Body of pancreas (tissue), 4 donors: ENCODE measurements around the gene CFAP57. TPM values are rescaled to one million over a fixed set of nuclear protein-coding genes. Genes with fewer than 3 reads are reported as not detected.
"Not testable (repeated sequence)": the region's sequence is repeated elsewhere in the genome, so short reads cannot be mapped to it uniquely, and the experiment has no call there.

ENCODE experiments used
- ATAC-seq: fragments of 150-250 bp; one replicate; pipeline ENCODE4 v1.9.1; 2016
- DNase-seq, 4 donors: peaks; one replicate each; pipeline ENCODE4 v3.0.0-alpha.2; 2019
- H3K27ac ChIP-seq, 4 donors: fragments of 200-600 bp; sonication (generic); 1 replicate in 3 of 4; 2 replicates in 1 of 4; pipeline versions ENCODE4 v1.5.1 to v1.6.1; 2016 to 2019; ENCODE audit warnings: mild to moderate bottlenecking in 1 of 4, mixed read lengths in 1 of 4, moderate library complexity in 1 of 4
- H3K27me3 ChIP-seq, 2 donors: fragments of 200-600 bp; sonication (generic); one replicate each; pipeline ENCODE4 v1.6.0; 2016; ENCODE audit warnings: mild to moderate bottlenecking in 1 of 2
- H3K36me3 ChIP-seq, 2 donors: fragments of 200-600 bp; sonication (generic); replicated peaks in 1 of 2; 2 replicates each; pipeline ENCODE4 v1.5.1; 2016; ENCODE audit warnings: low read depth in 2 of 2; ENCODE audit not compliant: insufficient read depth in 1 of 2
- H3K4me1 ChIP-seq: fragments of 200-600 bp; sonication (generic); one replicate; pipeline ENCODE4 v1.6.0; 2016
- H3K4me3 ChIP-seq, 2 donors: fragments of 200-600 bp; sonication (generic); 1 replicate in 1 of 2; 2 replicates in 1 of 2; pipeline ENCODE4 v1.5.1; 2016 to 2019
- H3K9me3 ChIP-seq, 3 donors: fragments of 200-600 bp; sonication (generic); 1 replicate in 2 of 3; 2 replicates in 1 of 3; pipeline ENCODE4 v1.5.1; 2016
- POLR2A ChIP-seq, 3 donors: fragments of 450-650 bp; IDR thresholded peaks; one replicate each; pipeline ENCODE4 v1.6.1; 2016; ENCODE audit warnings: antibody characterized with exemption in 3 of 3, mild to moderate bottlenecking in 2 of 3
- WGBS, 2 donors: methylation state at CpG; one replicate each; pipeline ENCODE4 v1.1.5; 2017; 5-methylcytosine and 5-hydroxymethylcytosine counted together
- intact Hi-C: fragments of 100-400 bp; cut with DNase I; formaldehyde crosslinking; loops from one replicate; pipeline ENCODE4 v1.15.1; 2023
- total RNA-seq, 2 donors: library from RNA; depleted of rRNA; stranded (reverse); fragments of >200 nt; gene quantifications; one replicate each; pipeline ENCODE4 v1.1.0, GENCODE V29; 2016
- TF ChIP-seq, protein P1 (sequence below), 7 experiments: fragments of 450-650 bp in 4 of 7; fragments of 200-600 bp in 3 of 7; sonication (generic) in 3 of 7; IDR thresholded peaks; one replicate each; pipeline ENCODE4 v1.5.1; 2016 to 2019; ENCODE audit warnings: antibody characterized with exemption in 7 of 7

Gene CFAP57
- total RNA-seq, 2 donors from 2014 or later = 0.26 to 1.3 TPM

DNA sequence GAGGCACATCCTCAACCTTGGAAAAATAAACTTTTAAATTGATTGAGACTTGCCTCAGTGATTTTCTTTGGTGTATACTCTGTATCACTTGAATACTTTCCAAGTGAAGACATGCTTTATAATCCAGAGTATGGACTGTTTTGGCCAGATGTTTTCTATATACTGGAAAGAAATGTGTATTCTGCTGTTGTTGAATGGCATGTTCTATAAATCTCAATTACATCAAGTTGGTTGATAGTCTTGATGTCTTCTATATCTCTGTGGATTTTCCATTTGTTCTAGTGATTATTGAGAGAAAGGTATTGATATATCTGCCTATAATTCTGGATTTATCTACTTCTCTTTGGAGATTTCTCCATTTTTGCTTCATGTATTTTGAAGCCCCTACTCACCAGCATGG, 37.5 kb upstream of the CFAP57 start:
- Histone ChIP-seq H3K4me1 (no peaks in the 10 kb centered on the region), H3K4me3 (no peak overlapping the region), H3K36me3 (no peaks in the 10 kb centered on the region), H3K27ac (no peak overlapping the region), H3K27me3 (no peaks in the 10 kb centered on the region), H3K9me3 (no peaks in the 10 kb centered on the region)
- intact Hi-C loops = no loop called here
- TF ChIP-seq, protein P1, sequence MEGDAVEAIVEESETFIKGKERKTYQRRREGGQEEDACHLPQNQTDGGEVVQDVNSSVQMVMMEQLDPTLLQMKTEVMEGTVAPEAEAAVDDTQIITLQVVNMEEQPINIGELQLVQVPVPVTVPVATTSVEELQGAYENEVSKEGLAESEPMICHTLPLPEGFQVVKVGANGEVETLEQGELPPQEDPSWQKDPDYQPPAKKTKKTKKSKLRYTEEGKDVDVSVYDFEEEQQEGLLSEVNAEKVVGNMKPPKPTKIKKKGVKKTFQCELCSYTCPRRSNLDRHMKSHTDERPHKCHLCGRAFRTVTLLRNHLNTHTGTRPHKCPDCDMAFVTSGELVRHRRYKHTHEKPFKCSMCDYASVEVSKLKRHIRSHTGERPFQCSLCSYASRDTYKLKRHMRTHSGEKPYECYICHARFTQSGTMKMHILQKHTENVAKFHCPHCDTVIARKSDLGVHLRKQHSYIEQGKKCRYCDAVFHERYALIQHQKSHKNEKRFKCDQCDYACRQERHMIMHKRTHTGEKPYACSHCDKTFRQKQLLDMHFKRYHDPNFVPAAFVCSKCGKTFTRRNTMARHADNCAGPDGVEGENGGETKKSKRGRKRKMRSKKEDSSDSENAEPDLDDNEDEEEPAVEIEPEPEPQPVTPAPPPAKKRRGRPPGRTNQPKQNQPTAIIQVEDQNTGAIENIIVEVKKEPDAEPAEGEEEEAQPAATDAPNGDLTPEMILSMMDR (IDR thresholded peaks at IDR 0.05) = no peak
- TF ChIP-seq POLR2A (IDR thresholded peaks at IDR 0.05) = no peak
- ATAC-seq (no peak), DNase-seq (no peak)

DNA sequence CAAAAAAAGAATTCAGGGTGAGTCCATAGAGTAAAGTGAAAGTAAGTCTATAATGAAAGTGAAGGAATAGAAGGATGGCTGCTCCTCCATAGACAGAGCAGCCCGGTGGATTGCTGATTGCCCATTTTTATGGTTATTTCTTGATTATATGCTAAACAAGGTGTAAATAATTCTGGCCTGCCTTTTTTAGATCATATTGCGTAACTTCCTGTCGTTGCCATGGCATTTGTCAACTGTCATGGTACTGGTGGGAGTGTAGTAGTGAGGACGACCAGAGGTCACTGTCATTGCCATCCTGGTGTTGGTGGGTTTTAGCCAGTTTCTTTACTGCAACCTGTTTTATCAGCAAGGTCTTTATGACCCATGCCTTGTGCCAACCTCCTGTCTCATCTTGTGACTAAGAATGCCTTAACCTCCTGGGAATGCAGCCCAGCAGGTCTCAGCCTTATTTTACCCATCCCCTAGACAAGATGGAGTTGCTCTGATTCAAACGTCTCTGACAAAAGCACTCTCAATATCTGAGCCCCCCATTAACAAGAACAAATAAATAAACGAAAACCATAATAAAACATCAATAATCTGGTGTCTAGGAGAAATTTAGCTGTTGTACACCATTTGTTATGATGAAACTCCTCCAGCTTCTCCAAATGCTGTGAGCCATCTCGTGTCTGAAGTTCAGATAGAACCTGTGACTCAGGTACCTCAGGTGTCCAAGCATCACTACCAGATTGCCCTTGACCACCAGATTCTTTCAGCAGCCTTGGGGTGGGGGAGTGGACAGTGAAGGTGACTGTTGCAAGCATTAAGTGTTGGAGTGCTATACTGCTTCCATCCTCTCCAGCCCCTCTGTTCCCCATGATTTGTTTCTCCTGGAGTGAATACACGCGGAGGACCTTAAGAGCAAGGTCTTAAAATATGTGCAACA, 36.0 kb upstream of the CFAP57 start:
- Histone ChIP-seq H3K4me3 (no peak overlapping the region), H3K4me1 (no peaks in the 10 kb centered on the region), H3K9me3 (no peaks in the 10 kb centered on the region), H3K36me3 (no peaks in the 10 kb centered on the region), H3K27me3 (no peaks in the 10 kb centered on the region), H3K27ac (no peak overlapping the region)
- intact Hi-C loops = no loop called here
- no peak for ATAC-seq
- no peak for DNase-seq
- no peak for TF ChIP-seq POLR2A (IDR thresholded peaks at IDR 0.05)
- TF ChIP-seq, protein P1 (IDR thresholded peaks at IDR 0.05) = no peak
- WGBS, 2 donors = 63 to 75% methylated on average over 9 of the region's 9 CpGs

DNA sequence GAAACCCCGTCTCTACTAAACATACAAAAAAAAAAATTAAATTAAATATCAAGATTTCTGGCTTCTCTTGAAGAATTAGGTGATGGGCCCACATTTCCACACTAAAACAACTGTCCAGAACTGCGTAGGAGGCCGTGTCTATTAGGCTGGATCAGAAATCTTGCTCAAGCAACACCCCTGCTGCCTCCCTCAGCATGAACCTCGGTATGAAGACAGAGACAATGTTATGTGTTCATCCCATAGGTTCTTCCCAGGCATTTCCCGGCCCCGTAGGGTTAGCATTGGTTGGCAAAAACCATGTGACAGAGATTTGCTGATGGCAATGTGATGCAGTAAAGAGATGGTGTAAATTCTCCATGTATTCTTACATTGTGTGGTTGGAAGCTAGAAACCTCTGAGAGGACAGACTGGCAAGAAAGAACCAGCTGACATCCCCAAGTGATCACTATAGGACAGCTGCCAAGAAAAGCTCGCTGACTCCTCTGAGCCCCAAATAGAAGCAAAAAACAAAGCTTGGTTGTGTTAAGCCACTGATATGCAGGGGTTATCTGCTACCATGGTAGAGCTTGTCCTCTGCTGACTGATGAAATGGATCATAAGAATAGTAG, 34.6 kb upstream of the CFAP57 start:
- Histone ChIP-seq H3K27ac (no peak overlapping the region), H3K9me3 (no peaks in the 10 kb centered on the region), H3K4me1 (no peaks in the 10 kb centered on the region), H3K27me3 (no peaks in the 10 kb centered on the region), H3K36me3 (no peaks in the 10 kb centered on the region), H3K4me3 (no peak overlapping the region)
- intact Hi-C loops = no loop called here
- TF ChIP-seq, protein P1 (IDR thresholded peaks at IDR 0.05) = no peak
- no peak for TF ChIP-seq POLR2A (IDR thresholded peaks at IDR 0.05)
- WGBS, 2 donors = 82 to 83% methylated on average over 7 of the region's 7 CpGs
- DNase-seq (no peak), ATAC-seq (no peak)

DNA sequence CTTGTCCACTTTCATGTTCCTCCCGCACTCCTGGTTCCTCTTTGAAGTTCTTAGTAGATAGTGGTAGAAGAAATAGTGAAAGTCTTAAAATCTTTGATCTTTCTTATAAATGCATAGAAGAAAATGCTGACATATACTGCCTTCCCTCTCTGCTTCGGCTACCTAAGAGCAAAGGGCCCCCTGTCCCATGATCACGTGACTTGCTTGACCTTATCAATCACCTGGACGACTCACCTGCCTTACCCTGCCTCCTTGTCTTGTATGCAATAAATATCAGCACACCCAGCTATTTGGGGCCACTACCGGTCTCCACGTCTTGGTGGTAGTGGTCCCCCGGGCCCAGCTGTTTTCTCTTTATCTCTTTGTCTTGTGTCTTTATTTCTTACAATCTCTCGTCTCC, 32.8 kb upstream of the CFAP57 start:
- H3K36me3 ChIP-seq, H3K4me3 ChIP-seq, H3K27ac ChIP-seq, intact Hi-C loops, DNase-seq, ATAC-seq, H3K9me3 ChIP-seq, H3K27me3 ChIP-seq, H3K4me1 ChIP-seq: not testable (repeated sequence)
- 79 to 81% methylated on average over 8 of the region's 8 CpGs for WGBS, 2 donors

DNA sequence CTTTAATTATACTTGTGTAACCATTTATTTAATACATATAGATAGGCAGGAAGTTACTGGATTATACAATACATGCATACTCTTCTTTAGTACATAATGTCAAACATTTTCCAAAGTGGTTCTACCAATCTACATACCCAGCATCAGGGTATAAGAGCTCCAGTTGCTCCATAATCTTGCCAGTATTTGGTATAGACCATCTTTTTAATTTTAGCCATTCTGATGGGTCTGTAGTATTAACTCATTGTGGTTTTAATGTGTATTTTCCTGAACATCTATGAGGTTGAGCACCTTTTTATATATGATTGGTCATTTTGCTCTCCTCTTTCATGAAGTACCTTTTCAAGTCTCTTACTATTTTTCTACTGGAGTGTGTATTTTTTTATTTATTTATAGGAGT, 32.1 kb upstream of the CFAP57 start:
- TF ChIP-seq, protein P1 (IDR thresholded peaks at IDR 0.05) = no peak
- no peak for TF ChIP-seq POLR2A (IDR thresholded peaks at IDR 0.05)
- Histone ChIP-seq H3K4me3 (no peak overlapping the region), H3K36me3 (no peaks in the 10 kb centered on the region), H3K9me3 (no peaks in the 10 kb centered on the region), H3K4me1 (no peaks in the 10 kb centered on the region), H3K27me3 (no peaks in the 10 kb centered on the region), H3K27ac (no peak overlapping the region)
- no peak for ATAC-seq
- intact Hi-C loops = no loop called here
- no peak for DNase-seq
